GM19438 (cell line): ENCODE measurements around the gene ENDOU.

Source experiments
- ATAC-seq: cut with Tn5 transposase; IDR thresholded peaks from one replicate; pipeline ENCODE4 v1.9.1; 2021; ENCODE audit warnings: low read depth; ENCODE audit not compliant: unreplicated experiment

The ENDOU gene

GRCh38 chr12:47744778-47745436 is 19.6 kb upstream of the ENDOU start:
- no peak for ATAC-seq

- no peak for ATAC-seq
These were observed 18.8 kb upstream of the ENDOU start for GRCh38 chr12:47744005-47744651.

DNA sequence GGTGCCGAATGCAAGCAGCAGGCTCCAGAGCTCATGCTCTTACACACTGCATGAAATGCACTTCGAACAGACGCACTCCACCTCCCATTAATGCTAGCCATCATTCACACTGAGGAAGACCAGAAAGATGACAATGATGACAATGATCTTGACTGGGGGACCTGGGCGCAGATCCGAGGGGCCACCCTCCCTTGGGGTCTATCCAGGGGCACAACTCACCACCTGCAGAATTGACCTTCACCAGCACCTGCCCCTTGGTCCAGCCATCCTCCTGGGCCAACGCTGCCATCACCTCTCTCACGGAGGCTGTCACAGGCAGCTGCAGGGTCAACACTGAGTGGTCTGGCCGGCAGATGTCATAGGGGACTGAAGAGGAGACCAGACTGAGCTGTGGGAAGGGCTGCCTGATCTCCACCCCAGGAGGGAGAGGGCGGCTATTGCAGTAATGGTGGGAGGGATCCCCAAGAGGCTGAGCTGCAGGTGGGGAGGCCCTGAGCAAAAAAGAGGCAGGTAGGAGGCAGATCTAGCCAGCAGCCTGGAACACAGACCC is 18.1 kb upstream of the ENDOU start:
- no peak for ATAC-seq

GRCh38 chr12:47742253-47742825 is 17.0 kb upstream of the ENDOU start:
- no peak for ATAC-seq

- no peak for ATAC-seq
These were observed 16.0 kb upstream of the ENDOU start for GRCh38 chr12:47741340-47741703.

- peak; percentile 55 for ATAC-seq
These were observed 15.5 kb upstream of the ENDOU start for GRCh38 chr12:47740606-47741339.

- peak; percentile 62 for ATAC-seq
These were observed 14.7 kb upstream of the ENDOU start for GRCh38 chr12:47739979-47740378.

DNA sequence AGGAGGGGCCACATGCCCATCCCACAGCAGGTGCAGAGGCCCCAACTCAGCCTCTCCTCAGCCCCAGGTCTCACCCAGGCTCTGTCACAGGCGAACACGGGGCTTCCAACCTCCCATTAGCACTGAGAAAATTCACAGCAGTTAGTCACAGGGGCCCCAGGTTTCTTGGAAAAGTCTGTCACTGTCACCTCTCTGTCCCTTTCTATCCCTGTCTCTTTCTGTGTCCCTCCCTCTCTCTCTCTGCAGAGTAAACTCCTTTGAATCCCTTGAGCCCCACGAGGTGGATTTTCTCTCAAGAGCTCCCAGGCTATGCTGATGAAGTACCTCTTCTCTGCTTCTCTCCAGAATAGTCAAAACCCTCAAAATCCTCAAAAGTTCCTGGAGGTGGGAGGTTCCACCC is 14.0 kb upstream of the ENDOU start:
- no peak for ATAC-seq

DNA sequence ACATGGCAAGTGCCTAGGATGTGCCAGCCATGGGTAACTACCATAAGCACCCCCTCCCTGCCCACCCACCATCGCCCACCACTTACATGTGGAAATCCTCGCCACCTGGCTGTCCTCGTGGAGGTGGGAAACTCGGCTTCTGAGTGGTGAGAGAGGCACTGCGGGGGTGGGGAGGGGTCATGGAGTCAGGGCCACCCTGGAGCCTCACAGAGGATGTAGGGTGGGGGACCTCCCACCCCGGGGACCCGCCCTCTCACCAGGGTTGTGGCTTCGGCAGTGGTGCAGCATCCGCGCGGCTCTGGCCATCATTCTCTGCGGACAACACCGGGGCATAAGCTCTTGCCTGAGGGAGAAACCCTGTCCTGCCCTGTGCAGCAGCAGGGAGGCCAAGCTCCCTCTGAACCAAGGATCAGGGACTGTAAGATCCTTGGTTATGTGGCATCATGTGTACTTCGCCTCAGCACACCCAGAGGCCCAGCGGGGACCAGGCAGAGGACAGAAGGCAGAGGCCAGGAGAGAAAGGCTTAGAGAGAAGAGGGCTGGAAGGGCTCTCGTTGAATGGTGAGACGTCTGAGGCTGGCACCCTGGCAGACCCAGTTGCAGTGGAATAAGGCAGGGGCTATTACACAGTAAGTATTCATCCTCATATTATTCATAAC is 12.8 kb upstream of the ENDOU start:
- ATAC-seq: no peak

DNA sequence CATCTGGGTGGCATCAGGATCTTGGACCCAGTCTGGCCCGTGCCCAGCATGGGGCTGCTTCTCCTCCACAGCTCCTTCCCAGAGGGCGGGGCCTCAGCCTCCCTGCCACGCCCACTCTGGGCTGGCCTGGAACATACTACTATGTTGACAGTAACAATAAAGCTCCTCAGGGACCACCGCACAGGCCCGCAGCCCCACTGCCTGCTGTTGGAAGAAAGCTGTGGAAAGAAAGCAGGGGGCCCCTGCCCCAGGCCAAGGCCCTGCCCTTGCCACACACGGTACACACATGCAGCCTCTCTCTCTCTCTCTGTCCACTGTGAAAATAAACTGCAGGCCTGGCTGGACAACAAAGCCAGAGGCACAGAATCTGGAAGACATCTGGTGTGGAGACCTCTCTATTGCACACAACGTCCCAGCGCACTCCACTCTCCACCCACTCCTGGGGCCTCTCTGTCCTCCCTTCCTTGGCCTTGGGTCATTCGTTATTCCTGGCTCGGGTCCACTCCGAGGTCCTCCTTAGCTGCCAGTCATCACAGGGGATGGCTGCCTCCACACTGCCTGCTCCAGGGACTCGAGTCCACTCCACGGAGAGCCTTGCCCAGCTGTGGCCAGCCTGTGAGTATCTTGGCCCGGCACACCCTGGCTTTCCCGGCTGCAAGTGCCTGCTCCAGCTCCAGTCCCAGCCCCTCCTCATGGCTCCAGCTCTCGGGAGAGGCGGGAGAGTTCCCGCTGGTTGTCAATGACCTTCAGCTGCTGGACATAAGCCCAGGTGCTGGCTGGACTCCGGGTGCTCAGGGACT is 11.8 kb upstream of the ENDOU start:
- no peak for ATAC-seq

GRCh38 chr12:47736216-47736615 is 10.9 kb upstream of the ENDOU start:
- ATAC-seq: no peak

- no peak for ATAC-seq
These were observed 10.4 kb upstream of the ENDOU start for GRCh38 chr12:47735649-47736048.

DNA sequence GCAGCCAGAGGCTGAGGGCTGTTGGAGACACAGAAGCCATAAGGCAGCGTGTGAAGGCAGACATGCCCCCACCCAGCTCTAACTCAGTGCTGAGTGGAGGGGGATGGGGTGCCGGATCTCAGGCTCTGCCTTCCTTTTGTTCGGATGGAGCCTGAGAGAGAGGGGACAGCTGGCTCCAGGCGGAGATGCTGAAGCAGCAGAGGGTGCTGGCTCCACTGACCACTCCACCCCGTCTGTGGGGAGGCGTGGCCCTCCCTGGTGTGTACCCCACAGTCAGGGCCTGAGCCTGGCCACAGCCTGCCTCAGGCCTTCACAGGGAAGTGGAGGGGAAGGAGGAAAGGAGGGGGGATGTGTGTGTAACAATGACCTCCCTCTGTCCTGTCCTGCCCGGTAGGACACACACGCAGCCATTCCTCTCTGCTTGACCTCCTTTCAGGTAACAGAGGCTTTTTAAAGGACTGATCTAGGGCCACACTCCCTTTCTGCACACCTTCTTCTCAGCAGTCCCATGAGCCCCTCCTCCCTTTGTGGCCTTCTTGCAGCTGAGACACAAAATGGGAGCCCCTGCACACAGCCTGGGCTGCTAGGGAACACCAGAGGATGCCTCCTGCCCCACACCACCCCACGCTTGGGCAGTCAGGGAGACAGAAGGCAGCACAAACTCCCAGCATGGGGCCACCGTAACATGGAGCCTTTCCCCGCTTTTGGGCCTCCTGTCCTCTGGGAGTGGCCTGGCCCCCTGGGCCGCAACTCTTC is 9.6 kb upstream of the ENDOU start:
- no peak for ATAC-seq

DNA sequence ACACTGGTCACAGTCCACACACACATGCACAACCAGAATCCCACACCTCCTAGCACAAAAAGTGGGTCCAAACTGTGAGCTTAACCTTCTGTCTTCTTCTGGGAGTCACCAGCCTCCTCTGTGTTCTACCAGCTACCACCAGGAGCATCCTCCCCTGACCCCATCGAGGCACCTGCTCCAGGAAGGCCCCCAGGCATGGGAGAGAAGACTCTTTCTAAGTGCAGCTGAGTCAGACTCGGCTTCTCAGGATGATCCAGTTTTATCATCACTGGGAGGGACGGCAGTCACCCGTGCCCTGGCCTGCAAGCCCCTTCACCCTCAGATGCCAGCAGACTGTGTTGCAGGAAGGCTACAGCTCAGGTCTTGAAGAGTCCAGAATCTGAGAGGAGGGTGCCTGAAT is 7.9 kb upstream of the ENDOU start:
- no peak for ATAC-seq

- ATAC-seq: no peak
These were observed 7.2 kb upstream of the ENDOU start for GRCh38 chr12:47732504-47732903.

DNA sequence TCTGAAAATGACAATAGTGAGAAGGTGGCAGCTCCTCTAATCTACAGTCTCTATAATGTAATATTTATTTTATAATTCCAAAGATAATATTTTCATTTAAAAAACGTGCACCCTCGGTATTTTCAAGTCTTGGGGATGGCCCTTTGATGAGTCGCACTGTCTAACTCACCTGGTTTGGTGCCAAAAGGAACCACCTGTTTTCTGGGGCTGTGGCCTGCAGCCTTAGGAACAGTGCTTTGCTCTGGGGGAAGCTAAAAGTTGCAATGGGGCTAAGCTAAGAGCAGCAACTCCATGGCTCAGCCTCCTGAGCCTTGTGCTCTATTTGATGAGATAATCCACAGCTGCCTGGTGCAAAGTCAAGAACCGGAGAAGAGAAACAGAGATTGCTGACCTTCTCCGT is 6.4 kb upstream of the ENDOU start:
- no peak for ATAC-seq

DNA sequence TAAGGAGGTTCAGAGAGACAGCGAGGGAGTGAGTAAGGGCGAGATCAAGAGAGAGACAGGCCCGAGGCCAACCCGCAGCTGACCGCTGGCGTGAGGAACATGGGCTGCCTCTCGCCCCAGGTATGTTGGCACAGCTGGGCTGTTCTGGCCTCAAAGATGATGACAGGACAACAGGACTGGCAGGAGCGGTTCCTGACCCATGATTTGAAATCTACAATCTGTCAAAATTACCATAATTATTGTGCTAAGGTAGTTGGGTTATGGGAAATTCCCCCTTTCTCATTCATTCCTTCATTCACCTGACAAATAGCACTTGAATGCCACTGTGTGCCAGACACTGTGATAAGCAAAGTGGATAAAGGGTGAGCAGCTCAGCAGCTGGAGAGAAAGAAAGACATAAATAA is 5.1 kb upstream of the ENDOU start:
- ATAC-seq: no peak

- ATAC-seq: no peak
These were observed 3.9 kb upstream of the ENDOU start for GRCh38 chr12:47729233-47729632.

DNA sequence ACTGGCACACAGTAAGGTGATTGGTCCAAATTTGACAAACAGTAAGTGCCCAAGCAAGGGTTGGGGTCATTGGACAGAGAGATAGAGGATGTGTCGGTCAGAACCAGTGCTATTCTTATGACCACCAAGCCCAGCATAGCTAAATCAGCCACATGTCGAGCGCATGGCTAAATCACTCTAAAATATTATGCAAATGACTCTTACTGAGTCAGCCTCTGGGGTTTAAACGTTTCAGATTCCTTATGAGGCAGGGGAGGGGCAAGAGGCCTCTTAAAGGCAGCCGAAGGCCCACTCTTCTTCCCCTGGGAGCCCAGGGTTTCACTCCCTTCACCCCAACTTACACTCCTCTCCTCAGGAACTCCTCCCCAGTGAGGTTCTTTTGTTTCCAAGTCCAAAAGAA is 603 bp upstream of the ENDOU start:
- peak; percentile 80 for ATAC-seq
